ENCODE measurements around the gene HAND1.

The HAND1 gene

DNA sequence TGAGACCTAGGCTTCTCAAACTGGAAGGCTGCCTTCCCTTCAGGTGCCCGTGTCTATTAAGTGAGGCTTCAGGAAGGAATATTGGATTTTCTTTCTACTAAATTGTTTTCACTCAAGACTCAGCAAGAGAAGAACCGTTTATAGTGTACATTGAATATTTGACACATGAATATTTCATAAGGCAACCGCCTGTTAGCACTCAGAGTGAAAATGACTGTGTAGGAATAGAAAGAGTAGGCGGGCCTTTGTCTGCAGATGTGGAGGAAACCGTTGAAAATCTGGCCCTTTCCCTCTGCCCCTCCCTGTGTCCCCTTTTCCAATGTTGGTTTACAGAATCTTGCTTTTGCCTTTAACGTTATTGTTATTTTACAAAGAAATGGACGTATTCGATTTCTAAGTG lies 26.1 kb downstream of the HAND1 start:
- no peak for DNase-seq (ENCODE audit: low read depth, low spot score)
- in situ Hi-C loops (cut with HindIII; ENCODE audit: low sequenced_read_pairs): no loop called here

GRCh38 chr5:154449786-154450185 lies 28.2 kb downstream of the HAND1 start:
- TF ChIP-seq CTCF (IDR thresholded peaks at IDR 0.05; ENCODE audit: low read depth, low read length): no peak
- no peak overlapping the region for H3K4me3 ChIP-seq (ENCODE audit: low read depth, low read length)
- DNase-seq (ENCODE audit: low read depth, low spot score): no peak
- in situ Hi-C loops (cut with HindIII; ENCODE audit: low sequenced_read_pairs): no loop called here

More for the DNA sequence above, 26.1 kb downstream of the HAND1 start:
- H3K4me3 ChIP-seq (ENCODE audit: low read depth, low read length): no peak overlapping the region
- TF ChIP-seq CTCF (IDR thresholded peaks at IDR 0.05; ENCODE audit: low read depth, low read length): no peak

GRCh38 chr5:154447089-154447725 lies 30.8 kb downstream of the HAND1 start:
- DNase-seq (ENCODE audit: low read depth, low spot score): no peak
- H3K4me3 ChIP-seq (ENCODE audit: low read depth, low read length): peak overlapping the region; percentile 65
- TF ChIP-seq CTCF (IDR thresholded peaks at IDR 0.05; ENCODE audit: low read depth, low read length): no peak
- in situ Hi-C loops (cut with HindIII; ENCODE audit: low sequenced_read_pairs): no loop called here

DNA sequence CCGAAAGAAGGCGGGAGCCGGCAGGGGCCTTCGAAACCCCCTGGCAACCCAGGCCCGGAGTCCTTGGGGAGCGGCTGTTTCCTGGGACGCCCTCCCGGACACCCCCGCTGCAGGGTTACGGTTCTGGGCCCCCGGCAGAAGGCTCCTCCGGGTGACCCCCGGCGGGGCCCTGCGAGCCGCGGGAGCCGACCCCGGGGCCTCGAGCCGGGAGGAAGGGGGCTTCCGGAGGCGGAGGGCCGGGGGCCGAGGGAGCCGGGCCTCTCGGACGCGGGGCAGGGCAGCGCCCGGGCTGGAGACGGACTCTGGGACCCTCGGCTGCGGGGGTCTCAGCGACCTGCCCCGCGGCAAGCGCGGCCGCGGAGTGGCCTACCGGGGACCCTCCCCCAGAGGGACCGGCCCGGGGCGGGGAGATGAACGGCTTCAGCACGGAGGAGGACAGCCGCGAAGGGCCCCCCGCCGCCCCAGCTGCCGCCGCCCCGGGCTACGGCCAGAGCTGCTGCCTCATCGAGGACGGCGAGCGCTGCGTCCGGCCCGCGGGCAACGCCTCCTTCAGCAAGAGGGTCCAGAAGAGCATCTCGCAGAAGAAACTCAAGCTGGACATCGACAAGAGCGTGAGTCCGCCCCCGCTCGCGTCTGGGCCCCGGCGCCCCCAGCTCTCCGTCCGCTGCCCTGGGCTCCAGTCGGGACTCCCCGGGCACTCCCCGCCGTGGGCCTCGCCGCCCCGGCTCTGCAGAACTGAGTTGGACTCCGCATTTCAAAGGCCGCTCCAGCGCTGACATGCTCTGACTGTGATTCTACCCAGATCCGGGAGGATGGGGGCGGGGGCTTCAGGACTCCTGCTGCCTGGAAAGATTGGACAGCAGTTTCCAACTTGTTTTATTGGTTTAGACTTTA lies 31.6 kb downstream of the HAND1 start:
- DNase-seq (ENCODE audit: low read depth, low spot score): peak; percentile 71
- TF ChIP-seq CTCF (IDR thresholded peaks at IDR 0.05; ENCODE audit: low read depth, low read length): no peak
- H3K4me3 ChIP-seq (ENCODE audit: low read depth, low read length): peak overlapping the region; percentile 65
- in situ Hi-C loops (cut with HindIII; ENCODE audit: low sequenced_read_pairs): no loop called here

- in situ Hi-C loops (cut with HindIII; ENCODE audit: low sequenced_read_pairs): no loop called here
- DNase-seq (ENCODE audit: low read depth, low spot score): peak; percentile 95
- TF ChIP-seq CTCF (IDR thresholded peaks at IDR 0.05; ENCODE audit: low read depth, low read length): no peak
- peak within 1 kb of the TSS; percentile 86 for H3K4me3 ChIP-seq (ENCODE audit: low read depth, low read length)
Observed at GRCh38 chr5:154445422-154446194, 32.4 kb downstream of the HAND1 start, which contains the start of gene SAP30L. Gene SAP30L (plus strand): TSS chr5:154445997. CDS start chr5:154446605, 608 bp downstream.
